ENCODE measurements around the gene CCL22.

DNA sequence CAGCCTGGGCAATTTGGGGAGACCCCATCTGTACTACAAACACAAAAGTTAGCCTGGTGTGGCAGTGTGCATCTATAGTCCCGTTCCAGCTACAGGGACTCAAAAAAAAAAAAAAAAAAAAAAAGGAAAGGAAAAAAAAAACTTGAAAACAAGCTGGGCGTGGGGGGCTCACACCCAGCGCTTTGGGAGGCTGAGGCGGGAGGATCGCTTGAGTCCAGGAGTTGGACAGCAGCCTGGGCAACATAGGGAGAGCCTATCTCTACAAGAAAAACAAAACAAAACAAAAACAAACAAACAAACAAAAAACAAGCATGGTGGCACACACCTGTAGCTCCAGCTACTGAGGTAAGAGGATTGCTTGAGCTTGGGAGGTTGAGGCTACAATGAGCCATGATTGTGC, 33.1 kb downstream of the CCL22 start:
- TF ChIP-seq, protein P1, sequence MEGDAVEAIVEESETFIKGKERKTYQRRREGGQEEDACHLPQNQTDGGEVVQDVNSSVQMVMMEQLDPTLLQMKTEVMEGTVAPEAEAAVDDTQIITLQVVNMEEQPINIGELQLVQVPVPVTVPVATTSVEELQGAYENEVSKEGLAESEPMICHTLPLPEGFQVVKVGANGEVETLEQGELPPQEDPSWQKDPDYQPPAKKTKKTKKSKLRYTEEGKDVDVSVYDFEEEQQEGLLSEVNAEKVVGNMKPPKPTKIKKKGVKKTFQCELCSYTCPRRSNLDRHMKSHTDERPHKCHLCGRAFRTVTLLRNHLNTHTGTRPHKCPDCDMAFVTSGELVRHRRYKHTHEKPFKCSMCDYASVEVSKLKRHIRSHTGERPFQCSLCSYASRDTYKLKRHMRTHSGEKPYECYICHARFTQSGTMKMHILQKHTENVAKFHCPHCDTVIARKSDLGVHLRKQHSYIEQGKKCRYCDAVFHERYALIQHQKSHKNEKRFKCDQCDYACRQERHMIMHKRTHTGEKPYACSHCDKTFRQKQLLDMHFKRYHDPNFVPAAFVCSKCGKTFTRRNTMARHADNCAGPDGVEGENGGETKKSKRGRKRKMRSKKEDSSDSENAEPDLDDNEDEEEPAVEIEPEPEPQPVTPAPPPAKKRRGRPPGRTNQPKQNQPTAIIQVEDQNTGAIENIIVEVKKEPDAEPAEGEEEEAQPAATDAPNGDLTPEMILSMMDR (IDR thresholded peaks at IDR 0.05; ENCODE audit: borderline replicate concordance, extremely low read depth, low read length, poor library complexity, severe bottlenecking): no peak
- TF ChIP-seq EZH2 (IDR thresholded peaks at IDR 0.05; ENCODE audit: borderline replicate concordance, low read depth, low read length, severe bottlenecking): no peak
